ENCODE results near the gene GJB6.

GJB6 gene

GRCh38 chr13:20230913-20231838 is 943 bp downstream of the GJB6 start:
- H3K4me3 ChIP-seq (ENCODE audit: low read depth, low read length) = no peak overlapping the region
- ChIA-PET POLR2A (no interaction called here), CTCF (no interaction called here)
- TF ChIP-seq CTCF (IDR thresholded peaks at IDR 0.05; ENCODE audit: insufficient read depth, low read length, missing control alignments) = no peak
- no peak for DNase-seq (ENCODE audit: low read depth, low spot score)

GRCh38 chr13:20227730-20228129 is 4.4 kb downstream of the GJB6 start:
- no peak for TF ChIP-seq CTCF (IDR thresholded peaks at IDR 0.05; ENCODE audit: insufficient read depth, low read length, missing control alignments)
- ChIA-PET POLR2A (interaction anchor here (0.6 kb wide), 1 partner anchor 317 kb away, joined by 3 read pairs; no protein-coding TSS in a partner anchor), CTCF (no interaction called here)
- no peak for DNase-seq (ENCODE audit: low read depth, low spot score)
- H3K4me3 ChIP-seq (ENCODE audit: low read depth, low read length) = no peak overlapping the region

GRCh38 chr13:20227288-20227687 is 4.8 kb downstream of the GJB6 start:
- POLR2A ChIA-PET = interaction anchor here (0.6 kb wide), 1 partner anchor 318 kb away, joined by 3 read pairs; no protein-coding TSS in a partner anchor
- CTCF ChIA-PET = interaction anchor here (1.1 kb wide), 1 partner anchor 18 kb away, joined by 3 read pairs; no protein-coding TSS in a partner anchor
- TF ChIP-seq CTCF (IDR thresholded peaks at IDR 0.05; ENCODE audit: insufficient read depth, low read length, missing control alignments) = no peak
- DNase-seq (ENCODE audit: low read depth, low spot score) = no peak
- H3K4me3 ChIP-seq (ENCODE audit: low read depth, low read length) = no peak overlapping the region

- ChIA-PET CTCF (no interaction called here), POLR2A (no interaction called here)
- no peak for DNase-seq (ENCODE audit: low read depth, low spot score)
- H3K4me3 ChIP-seq (ENCODE audit: low read depth, low read length) = no peak overlapping the region
- TF ChIP-seq CTCF (IDR thresholded peaks at IDR 0.05; ENCODE audit: insufficient read depth, low read length, missing control alignments) = no peak
Measured at GRCh38 chr13:20222553-20222952, 9.6 kb downstream of the GJB6 start.

- POLR2A ChIA-PET = no interaction called here
- CTCF ChIA-PET = no interaction called here
- no peak overlapping the region for H3K4me3 ChIP-seq (ENCODE audit: low read depth, low read length)
- TF ChIP-seq CTCF (IDR thresholded peaks at IDR 0.05; ENCODE audit: insufficient read depth, low read length, missing control alignments) = no peak
- DNase-seq (ENCODE audit: low read depth, low spot score) = no peak
Measured at GRCh38 chr13:20221772-20222171, 10.3 kb downstream of the GJB6 start.

GRCh38 chr13:20219577-20219976 is 12.5 kb downstream of the GJB6 start:
- no peak for DNase-seq (ENCODE audit: low read depth, low spot score)
- POLR2A ChIA-PET = no interaction called here
- CTCF ChIA-PET = interaction anchor here (3.5 kb wide), 1 partner anchor 22 kb away, joined by 17 read pairs; no protein-coding TSS in a partner anchor
- TF ChIP-seq CTCF (IDR thresholded peaks at IDR 0.05; ENCODE audit: insufficient read depth, low read length, missing control alignments) = no peak
- no peak overlapping the region for H3K4me3 ChIP-seq (ENCODE audit: low read depth, low read length)
